ENCODE results near the gene OR4E2.
"Not testable (repeated sequence)": the region's sequence is repeated elsewhere in the genome, so short reads cannot be mapped to it uniquely, and the experiment has no call there.

The OR4E2 gene

GRCh38 chr14:21653331-21653885 lies at the start of gene OR4E2:
OR4E2 (plus strand) TSS chr14:21653835; CDS start chr14:21665083, 11,248 bp downstream.
- no peak for DNase-seq (ENCODE audit: extremely low read depth in 1 of 2, low read depth in 1 of 2)

- DNase-seq (ENCODE audit: extremely low read depth in 1 of 2, low read depth in 1 of 2): no peak
These were observed 41.3 kb upstream of the OR4E2 start for GRCh38 chr14:21612324-21612723.

GRCh38 chr14:21614240-21614639 lies 39.4 kb upstream of the OR4E2 start:
- DNase-seq (ENCODE audit: extremely low read depth in 1 of 2, low read depth in 1 of 2): no peak

- no peak for DNase-seq (ENCODE audit: extremely low read depth in 1 of 2, low read depth in 1 of 2)
These were observed 36.0 kb upstream of the OR4E2 start for GRCh38 chr14:21617614-21618013.

- no peak for DNase-seq (ENCODE audit: extremely low read depth in 1 of 2, low read depth in 1 of 2)
These were observed 27.0 kb upstream of the OR4E2 start for GRCh38 chr14:21626491-21627230.

- not testable (repeated sequence) for DNase-seq (ENCODE audit: extremely low read depth in 1 of 2, low read depth in 1 of 2)
These were observed 23.1 kb upstream of the OR4E2 start for GRCh38 chr14:21630503-21630902.

- no peak for DNase-seq (ENCODE audit: extremely low read depth in 1 of 2, low read depth in 1 of 2)
These were observed 22.6 kb upstream of the OR4E2 start for GRCh38 chr14:21631084-21631483.

- DNase-seq (ENCODE audit: extremely low read depth in 1 of 2, low read depth in 1 of 2): no peak
These were observed 18.8 kb upstream of the OR4E2 start, which contains the start of gene OR10G2 for GRCh38 chr14:21634840-21635239. OR10G2 (minus strand) TSS chr14:21634940; CDS start chr14:21634842, 98 bp downstream.

- no peak for DNase-seq (ENCODE audit: extremely low read depth in 1 of 2, low read depth in 1 of 2)
These were observed 11.0 kb upstream of the OR4E2 start for GRCh38 chr14:21642683-21643082.

- no peak for DNase-seq (ENCODE audit: extremely low read depth in 1 of 2, low read depth in 1 of 2)
These were observed 10.2 kb upstream of the OR4E2 start for GRCh38 chr14:21643407-21643806.

GRCh38 chr14:21647380-21647779 lies 6.3 kb upstream of the OR4E2 start:
- no peak for DNase-seq (ENCODE audit: extremely low read depth in 1 of 2, low read depth in 1 of 2)

GRCh38 chr14:21652209-21652808 lies 1.3 kb upstream of the OR4E2 start:
- no peak for DNase-seq (ENCODE audit: extremely low read depth in 1 of 2, low read depth in 1 of 2)

- DNase-seq (ENCODE audit: extremely low read depth in 1 of 2, low read depth in 1 of 2): no peak
These were observed 580 bp downstream of the OR4E2 start for GRCh38 chr14:21654215-21654614.

- DNase-seq (ENCODE audit: extremely low read depth in 1 of 2, low read depth in 1 of 2): no peak
These were observed 3.3 kb downstream of the OR4E2 start for GRCh38 chr14:21656980-21657379.

GRCh38 chr14:21668377-21668776 lies 14.7 kb downstream of the OR4E2 start:
- no peak for DNase-seq (ENCODE audit: extremely low read depth in 1 of 2, low read depth in 1 of 2)

GRCh38 chr14:21669284-21669683 lies 15.6 kb downstream of the OR4E2 start:
- DNase-seq (ENCODE audit: extremely low read depth in 1 of 2, low read depth in 1 of 2): no peak

GRCh38 chr14:21671371-21671770 lies 17.7 kb downstream of the OR4E2 start:
- no peak for DNase-seq (ENCODE audit: extremely low read depth in 1 of 2, low read depth in 1 of 2)

GRCh38 chr14:21672116-21672515 lies 18.5 kb downstream of the OR4E2 start:
- DNase-seq (ENCODE audit: extremely low read depth in 1 of 2, low read depth in 1 of 2): no peak

- DNase-seq (ENCODE audit: extremely low read depth in 1 of 2, low read depth in 1 of 2): no peak
These were observed 20.1 kb downstream of the OR4E2 start, which contains the start of gene OR4E1 for GRCh38 chr14:21673718-21674117. OR4E1 (minus strand) TSS chr14:21673818; CDS start chr14:21670935, 2,883 bp downstream.

- no peak for DNase-seq (ENCODE audit: extremely low read depth in 1 of 2, low read depth in 1 of 2)
These were observed 21.9 kb downstream of the OR4E2 start for GRCh38 chr14:21675566-21675965.

- DNase-seq (ENCODE audit: extremely low read depth in 1 of 2, low read depth in 1 of 2): no peak
These were observed 26.4 kb downstream of the OR4E2 start for GRCh38 chr14:21680072-21680471.

- no peak for DNase-seq (ENCODE audit: extremely low read depth in 1 of 2, low read depth in 1 of 2)
These were observed 32.8 kb downstream of the OR4E2 start for GRCh38 chr14:21686468-21686867.
